ENCODE data around the gene DUSP7. TPM values are rescaled to one million over a fixed set of nuclear protein-coding genes. Genes with fewer than 3 reads are reported as not detected.

Gene DUSP7
- total RNA-seq (2021): 15.9 to 18.8 TPM (median 16.2 TPM) in 3 replicates
- Bru-seq, nascent RNA: percentile 71 among the genes with signal in this experiment
- long read RNA-seq, experiment 1, transcript DUSP7-202 (3 exons, 3,340 nt): major isoform, 40 of 57 reads
- long read RNA-seq, experiment 1, partial matches to known transcripts: 4 of 57 reads
- long read RNA-seq, experiment 1, other reads (novel, unspliced or antisense): 13 of 57 reads
- long read RNA-seq, experiment 2, transcript DUSP7-202 (3 exons, 3,340 nt): major isoform, 14 of 24 reads
- long read RNA-seq, experiment 2, partial matches to known transcripts: 2 of 24 reads
- long read RNA-seq, experiment 2, other reads (novel, unspliced or antisense): 8 of 24 reads
- long read RNA-seq, experiment 3: 0 reads

DNA sequence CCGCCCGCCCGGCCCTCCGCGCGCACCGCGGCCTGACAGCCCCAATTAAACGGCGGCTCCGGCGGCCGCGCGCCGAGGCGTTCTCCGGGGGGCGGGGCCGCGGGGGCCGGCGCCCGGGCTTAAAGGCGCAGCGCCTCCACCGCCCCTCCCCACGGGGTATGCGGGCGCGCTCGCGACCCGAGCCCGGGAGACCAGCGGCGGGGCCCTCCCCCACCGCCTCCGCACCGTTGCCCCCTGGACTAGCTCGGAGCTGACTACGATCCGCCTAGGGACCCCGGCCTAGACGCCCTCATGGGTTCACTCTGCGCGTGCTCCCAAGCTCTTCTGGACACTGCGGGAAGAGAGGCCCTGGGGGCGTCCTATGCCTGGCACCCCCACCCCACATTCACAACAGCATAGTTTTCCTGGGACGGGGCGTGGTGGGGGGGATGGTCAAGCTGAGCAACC is at the start of gene DUSP7:
Gene DUSP7 (minus strand): TSS at position 51 of the 447 bp plus-strand sequence. CDS start 205 bp downstream, outside the sequence.
- H3K9me3 Mint-ChIP-seq: no peaks in the 10 kb centered on the region
- CTCF ChIA-PET: interaction anchor here (0.7 to 8.3 kb wide), 37 partner anchors 9 to 182 kb away, joined by 3 to 382 read pairs (median 6); partner anchors contain the start of genes ABHD14B, ACY1, POC1A and RPL29
- peaks cover 21% of the 10 kb centered on the region for H3K27me3 Mint-ChIP-seq (ENCODE audit: low read depth)
- ATAC-seq (peak; percentile 1), DNase-seq (ENCODE audit: low spot score) (peak; percentile 64)
- peak within 1 kb of the TSS; percentile 84 for H3K4me3 Mint-ChIP-seq
- POLR2A ChIA-PET: interaction anchor here (0.7 to 2.3 kb wide), 11 partner anchors 9 to 306 kb away, joined by 3 to 10 read pairs (median 4); partner anchors contain the start of genes POC1A and WDR82
- peaks cover 30% of the 10 kb centered on the region for H3K4me1 Mint-ChIP-seq
- no peak for TF ChIP-seq CREB1 (CRISPR knock-in tag; IDR thresholded peaks at IDR 0.05)
- TF ChIP-seq, protein P1, sequence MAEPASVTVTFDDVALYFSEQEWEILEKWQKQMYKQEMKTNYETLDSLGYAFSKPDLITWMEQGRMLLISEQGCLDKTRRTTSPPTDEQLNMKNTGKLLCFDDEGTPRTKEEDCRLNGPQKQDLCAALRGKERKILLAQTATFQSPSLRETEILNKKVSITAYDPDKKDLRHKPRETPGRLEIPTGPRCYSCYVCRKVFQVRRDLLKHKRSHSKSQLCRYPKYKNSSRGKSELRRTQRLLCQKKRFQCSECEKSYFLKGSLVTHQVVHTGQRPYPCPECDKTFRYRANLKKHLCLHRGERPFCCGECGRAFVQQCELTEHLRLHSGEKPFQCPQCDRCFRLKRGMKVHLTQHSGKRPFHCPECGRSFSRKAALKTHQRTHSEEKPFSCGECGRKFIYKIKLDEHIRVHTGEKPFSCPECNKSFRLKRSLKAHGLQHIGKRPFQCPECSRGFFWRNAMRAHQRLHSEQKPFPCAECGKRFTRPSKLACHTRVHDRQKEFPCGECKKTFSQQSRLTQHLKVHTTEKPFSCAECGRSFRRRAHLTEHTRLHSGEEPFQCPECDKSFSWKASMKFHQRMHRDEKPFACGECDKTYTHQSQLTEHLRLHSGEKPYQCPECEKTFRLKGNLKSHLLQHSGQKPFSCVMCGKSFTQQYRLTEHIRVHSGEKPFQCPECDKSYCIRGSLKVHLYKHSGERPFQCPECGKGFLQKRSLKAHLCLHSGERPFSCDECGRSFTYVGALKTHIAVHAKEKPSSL (CRISPR knock-in tag; conservative IDR thresholded peaks at IDR 0.05): no peak
- no peak for TF ChIP-seq ATF6 (CRISPR knock-in tag; IDR thresholded peaks at IDR 0.05)
- no peak for TF ChIP-seq ESRRA (CRISPR knock-in tag; IDR thresholded peaks at IDR 0.05; ENCODE audit: borderline replicate concordance)
- no peak for TF ChIP-seq IRF1 (CRISPR knock-in tag; IDR thresholded peaks at IDR 0.05)
- TF ChIP-seq, protein P2, sequence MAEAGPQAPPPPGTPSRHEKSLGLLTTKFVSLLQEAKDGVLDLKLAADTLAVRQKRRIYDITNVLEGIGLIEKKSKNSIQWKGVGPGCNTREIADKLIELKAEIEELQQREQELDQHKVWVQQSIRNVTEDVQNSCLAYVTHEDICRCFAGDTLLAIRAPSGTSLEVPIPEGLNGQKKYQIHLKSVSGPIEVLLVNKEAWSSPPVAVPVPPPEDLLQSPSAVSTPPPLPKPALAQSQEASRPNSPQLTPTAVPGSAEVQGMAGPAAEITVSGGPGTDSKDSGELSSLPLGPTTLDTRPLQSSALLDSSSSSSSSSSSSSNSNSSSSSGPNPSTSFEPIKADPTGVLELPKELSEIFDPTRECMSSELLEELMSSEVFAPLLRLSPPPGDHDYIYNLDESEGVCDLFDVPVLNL (CRISPR knock-in tag; IDR thresholded peaks at IDR 0.05; ENCODE audit: borderline replicate concordance, low read depth): no peak
- no peak for TF ChIP-seq E2F1 (CRISPR knock-in tag; IDR thresholded peaks at IDR 0.05)
- no peak for TF ChIP-seq PRDM15 (CRISPR knock-in tag; IDR thresholded peaks at IDR 0.05)
- TF ChIP-seq NR3C1 (CRISPR knock-in tag; conservative IDR thresholded peaks at IDR 0.05; ENCODE audit: low read depth): no peak
- TF ChIP-seq USF2 (CRISPR knock-in tag; IDR thresholded peaks at IDR 0.05): no peak
- TF ChIP-seq SMAD3 (CRISPR knock-in tag; IDR thresholded peaks at IDR 0.05; ENCODE audit: borderline replicate concordance): no peak
- TF ChIP-seq JAZF1 (CRISPR knock-in tag; IDR thresholded peaks at IDR 0.05): no peak
- no peak for TF ChIP-seq ELF4 (CRISPR knock-in tag; IDR thresholded peaks at IDR 0.05; ENCODE audit: low read depth)
- H3K36me3 Mint-ChIP-seq: peaks cover 11% of the 10 kb centered on the region; the same call in 1 of the 2 replicates
- H3K27ac Mint-ChIP-seq: peak within 1 kb of the TSS; percentile 94

Data from WTC11 (cell line).